Measurements from ENCODE around the gene PRKACB.

- no peak for TF ChIP-seq POLR2A (IDR thresholded peaks at IDR 0.05)
- TF ChIP-seq, protein P1, sequence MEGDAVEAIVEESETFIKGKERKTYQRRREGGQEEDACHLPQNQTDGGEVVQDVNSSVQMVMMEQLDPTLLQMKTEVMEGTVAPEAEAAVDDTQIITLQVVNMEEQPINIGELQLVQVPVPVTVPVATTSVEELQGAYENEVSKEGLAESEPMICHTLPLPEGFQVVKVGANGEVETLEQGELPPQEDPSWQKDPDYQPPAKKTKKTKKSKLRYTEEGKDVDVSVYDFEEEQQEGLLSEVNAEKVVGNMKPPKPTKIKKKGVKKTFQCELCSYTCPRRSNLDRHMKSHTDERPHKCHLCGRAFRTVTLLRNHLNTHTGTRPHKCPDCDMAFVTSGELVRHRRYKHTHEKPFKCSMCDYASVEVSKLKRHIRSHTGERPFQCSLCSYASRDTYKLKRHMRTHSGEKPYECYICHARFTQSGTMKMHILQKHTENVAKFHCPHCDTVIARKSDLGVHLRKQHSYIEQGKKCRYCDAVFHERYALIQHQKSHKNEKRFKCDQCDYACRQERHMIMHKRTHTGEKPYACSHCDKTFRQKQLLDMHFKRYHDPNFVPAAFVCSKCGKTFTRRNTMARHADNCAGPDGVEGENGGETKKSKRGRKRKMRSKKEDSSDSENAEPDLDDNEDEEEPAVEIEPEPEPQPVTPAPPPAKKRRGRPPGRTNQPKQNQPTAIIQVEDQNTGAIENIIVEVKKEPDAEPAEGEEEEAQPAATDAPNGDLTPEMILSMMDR (IDR thresholded peaks at IDR 0.05): no peak
These were observed 26.1 kb downstream of the PRKACB start for GRCh38 chr1:84170171-84170570.
